ENCODE measurements around the gene SCLY.
"Not testable (repeated sequence)": the region's sequence is repeated elsewhere in the genome, so short reads cannot be mapped to it uniquely, and the experiment has no call there.

The SCLY gene

GRCh38 chr2:238114331-238114841, 53.6 kb downstream of the SCLY start:
- no peaks in the 10 kb centered on the region for H3K4me1 ChIP-seq
- H3K9me3 ChIP-seq = no peaks in the 10 kb centered on the region; the same call in 1 of the 2 replicates
- no peak overlapping the region for H3K4me3 ChIP-seq (ENCODE audit: low read depth, low read length)
- no peaks in the 10 kb centered on the region for H3K27me3 ChIP-seq
- H3K36me3 ChIP-seq = no peaks in the 10 kb centered on the region
- no peak for DNase-seq
- no peak for TF ChIP-seq CTCF (IDR thresholded peaks at IDR 0.05; ENCODE audit: low read depth, low read length)

GRCh38 chr2:238114851-238115660, 54.3 kb downstream of the SCLY start:
- Histone ChIP-seq H3K27me3 (no peaks in the 10 kb centered on the region), H3K4me3 (ENCODE audit: low read depth, low read length) (no peak overlapping the region), H3K36me3 (no peaks in the 10 kb centered on the region), H3K9me3 (no peaks in the 10 kb centered on the region; the same call in 1 of the 2 replicates), H3K4me1 (no peaks in the 10 kb centered on the region)
- no peak for TF ChIP-seq CTCF (IDR thresholded peaks at IDR 0.05; ENCODE audit: low read depth, low read length)
- DNase-seq = no peak

GRCh38 chr2:238115709-238116108, 54.9 kb downstream of the SCLY start:
- H3K4me3 ChIP-seq (ENCODE audit: low read depth, low read length); H3K9me3 ChIP-seq; H3K27me3 ChIP-seq; H3K36me3 ChIP-seq; H3K4me1 ChIP-seq: not testable (repeated sequence)
- DNase-seq = peak; percentile 2

GRCh38 chr2:238116298-238117198, 55.7 kb downstream of the SCLY start:
- Histone ChIP-seq H3K9me3 (no peaks in the 10 kb centered on the region; the same call in 1 of the 2 replicates), H3K36me3 (no peaks in the 10 kb centered on the region), H3K4me3 (ENCODE audit: low read depth, low read length) (no peak overlapping the region), H3K4me1 (no peaks in the 10 kb centered on the region), H3K27me3 (no peaks in the 10 kb centered on the region)
- no peak for TF ChIP-seq CTCF (IDR thresholded peaks at IDR 0.05; ENCODE audit: low read depth, low read length)
- peak; percentile 4 for DNase-seq

- H3K36me3 ChIP-seq = no peaks in the 10 kb centered on the region
- H3K9me3 ChIP-seq = no peaks in the 10 kb centered on the region
- no peaks in the 10 kb centered on the region for H3K4me1 ChIP-seq
- no peak for DNase-seq
- H3K27me3 ChIP-seq = no peaks in the 10 kb centered on the region
- no peak overlapping the region for H3K4me3 ChIP-seq (ENCODE audit: low read depth, low read length)
- TF ChIP-seq CTCF (IDR thresholded peaks at IDR 0.05; ENCODE audit: low read depth, low read length) = no peak
Measured at GRCh38 chr2:238117199-238118154, 56.7 kb downstream of the SCLY start.
